SU-DHL-6 (cell line): ENCODE measurements around the gene B9D2.

Source experiments
- CTCF ChIP-seq: fragments of 200-600 bp; sonication (generic); IDR thresholded peaks from one replicate; pipeline ENCODE4 v1.5.1; 2017; ENCODE audit warnings: antibody characterized with exemption, mild to moderate bottlenecking, low read length, moderate library complexity; ENCODE audit not compliant: insufficient read depth, poor library complexity, severe bottlenecking
- EZH2phosphoT487 ChIP-seq: fragments of 200-600 bp; sonication (generic), shearing (Covaris generic); conservative IDR thresholded peaks from 2 replicates; pipeline ENCODE4 v1.6.1; 2018; ENCODE audit warnings: mild to moderate bottlenecking, antibody characterized with exemption, low read length, moderate library complexity, mixed read lengths

GRCh38 chr19:41352609-41353465, 11.1 kb downstream of the B9D2 start:
- TF ChIP-seq CTCF = peak; percentile 97
- no peak for TF ChIP-seq EZH2phosphoT487
